IMR-90 (cell line): ENCODE measurements around the gene LONP2. TPM values are rescaled to one million over a fixed set of nuclear protein-coding genes. Genes with fewer than 3 reads are reported as not detected.

ENCODE experiments used
- ATAC-seq: fragments of 200-7000 bp; cut with Tn5 transposase; 2 replicates; pipeline ENCODE4 v1.9.1; 2020; ENCODE audit warnings: low read depth, mild to moderate bottlenecking, moderate library complexity
- BruUV-seq: library from RNA; stranded (reverse); fragments of 400-500 nt; replicated peaks from 2 replicates; lab custom pipeline; 2021; lab: Mats Ljungman, UMichigan
- CTCF ChIA-PET: fragments of 300-600 bp; formaldehyde crosslinking; extraction: SDS; loops from one replicate; lab custom pipeline; 2021; ENCODE audit warnings: antibody characterized with exemption; lab: Yijun Ruan, JAX
- POLR2A ChIA-PET: fragments of 300-600 bp; sonication (Branson Sonifier 250); formaldehyde crosslinking; loops from one replicate; lab custom pipeline; 2022; ENCODE audit warnings: antibody characterized with exemption; ENCODE audit not compliant: unreplicated experiment; lab: Charles Lee
- DNase-seq: peaks from one replicate; pipeline ENCODE4 v3.0.0; 2013
- H2AFZ ChIP-seq: replicated peaks from 2 replicates; pipeline ENCODE3; 2013; ENCODE audit warnings: low read length, mild to moderate bottlenecking; ENCODE audit not compliant: poor library complexity
- H2AK5ac ChIP-seq: 2 replicates; pipeline ENCODE4 v1.6.1; 2013; ENCODE audit warnings: low read depth, low read length, inconsistent platforms
- H2AK9ac ChIP-seq: replicated peaks from 2 replicates; pipeline ENCODE3; 2013; ENCODE audit warnings: mild to moderate bottlenecking, low read depth, low read length, moderate library complexity; ENCODE audit not compliant: poor library complexity
- H2BK120ac ChIP-seq: 2 replicates; pipeline ENCODE4 v1.6.1; 2013; ENCODE audit warnings: low read depth, low read length, inconsistent platforms
- H2BK15ac ChIP-seq: 3 replicates; pipeline ENCODE4 v1.6.1; 2013; ENCODE audit warnings: low read depth, low read length, inconsistent platforms
- H2BK20ac ChIP-seq: 2 replicates; pipeline ENCODE4 v1.6.1; 2013; ENCODE audit warnings: low read depth, mild to moderate bottlenecking, inconsistent platforms, low read length, moderate library complexity
- H2BK5ac ChIP-seq: 2 replicates; pipeline ENCODE4 v1.6.1; 2013; ENCODE audit warnings: mild to moderate bottlenecking, low read depth, low read length, inconsistent platforms; ENCODE audit not compliant: poor library complexity, severe bottlenecking
- H3K14ac ChIP-seq: replicated peaks from 2 replicates; pipeline ENCODE4 v1.6.1; 2013; ENCODE audit warnings: low read depth, low read length, inconsistent platforms
- H3K18ac ChIP-seq: 2 replicates; pipeline ENCODE4 v1.6.1; 2013; ENCODE audit warnings: low read depth, low read length, control low read depth
- H3K23ac ChIP-seq: 2 replicates; pipeline ENCODE4 v1.6.1; 2013; ENCODE audit warnings: low read depth, low read length, inconsistent platforms
- H3K27ac ChIP-seq: 2 replicates; pipeline ENCODE4 v1.5.1; 2013; ENCODE audit warnings: mild to moderate bottlenecking, control low read depth, low read length; ENCODE audit not compliant: insufficient read depth
- H3K27me3 ChIP-seq: 2 replicates; pipeline ENCODE4 v1.6.1; 2013; ENCODE audit warnings: low read length; ENCODE audit not compliant: control insufficient read depth, insufficient read depth
- H3K36me3 ChIP-seq: 2 replicates; pipeline ENCODE4 v1.6.1; 2013; ENCODE audit warnings: low read length, mixed read lengths; ENCODE audit not compliant: control insufficient read depth, insufficient read depth
- H3K4ac ChIP-seq: 2 replicates; pipeline ENCODE4 v1.6.1; 2013; ENCODE audit warnings: low read depth, low read length, inconsistent platforms
- H3K4me1 ChIP-seq: 2 replicates; pipeline ENCODE4 v1.6.1; 2013; ENCODE audit warnings: low read length, mixed read lengths; ENCODE audit not compliant: control insufficient read depth, insufficient read depth
- H3K4me2 ChIP-seq: 2 replicates; pipeline ENCODE4 v1.6.1; 2013; ENCODE audit warnings: low read depth, mild to moderate bottlenecking, control low read depth, low read length, moderate library complexity
- H3K4me3 ChIP-seq: 2 replicates; pipeline ENCODE4 v1.5.1; 2013; ENCODE audit warnings: low read depth, mild to moderate bottlenecking, control low read depth, low read length, moderate library complexity; ENCODE audit not compliant: insufficient read depth
- H3K56ac ChIP-seq: 2 replicates; pipeline ENCODE4 v1.6.1; 2013; ENCODE audit warnings: low read length, inconsistent platforms; ENCODE audit not compliant: insufficient read depth; ENCODE audit errors: extremely low read depth
- H3K79me1 ChIP-seq, 2 experiments: 2 replicates each; pipeline ENCODE4 v1.6.1; 2013; ENCODE audit warnings: low read length in 2 of 2, inconsistent platforms in 1 of 2, low read depth in 1 of 2
- H3K9ac ChIP-seq: 2 replicates; pipeline ENCODE4 v1.6.1; 2013; ENCODE audit warnings: low read depth, low read length, control low read depth
- H3K9me1 ChIP-seq: 2 replicates; pipeline ENCODE4 v1.6.1; 2013; ENCODE audit warnings: low read length, inconsistent platforms; ENCODE audit not compliant: insufficient read depth
- H3K9me3 ChIP-seq: 2 replicates; pipeline ENCODE4 v1.6.1; 2013; ENCODE audit warnings: low read length; ENCODE audit not compliant: control insufficient read depth, insufficient read depth
- H4K20me1 ChIP-seq: 2 replicates; pipeline ENCODE4 v1.6.1; 2013; ENCODE audit warnings: low read length, inconsistent platforms; ENCODE audit not compliant: insufficient read depth
- H4K5ac ChIP-seq: 2 replicates; pipeline ENCODE4 v1.6.1; 2013; ENCODE audit warnings: mild to moderate bottlenecking, low read depth, low read length, control low read depth
- H4K8ac ChIP-seq, 2 experiments: 2 replicates each; pipeline ENCODE4 v1.6.1; 2013; ENCODE audit warnings: low read depth in 2 of 2, low read length in 2 of 2, control low read depth in 1 of 2, inconsistent platforms in 1 of 2
- H4K91ac ChIP-seq: 2 replicates; pipeline ENCODE4 v1.6.1; 2013; ENCODE audit warnings: low read depth, low read length, inconsistent platforms; ENCODE audit not compliant: insufficient read depth
- CEBPB ChIP-seq: IDR thresholded peaks from 2 replicates; pipeline ENCODE4 v1.6.1; 2012; ENCODE audit warnings: low read depth, low read length, improper control_type of control experiment
- MAFK ChIP-seq: IDR thresholded peaks from 2 replicates; pipeline ENCODE4 v1.6.1; 2012; ENCODE audit warnings: low read depth, low read length, improper control_type of control experiment
- POLR2A ChIP-seq: IDR thresholded peaks from 2 replicates; pipeline ENCODE4 v1.6.1; 2012; ENCODE audit warnings: mild to moderate bottlenecking, low read depth, low read length
- WGBS, 2 experiments: methylation state at CpG; one replicate each; pipeline versions ENCODE4 v1.1.5 to v1.1.7; 2013; ENCODE audit warnings: missing lambda C conversion rate in 2 of 2; ENCODE audit not compliant: insufficient read length in 1 of 2; ENCODE audit errors: extremely low coverage in 2 of 2; 5-methylcytosine and 5-hydroxymethylcytosine counted together
- dilution Hi-C: fragments of 300-500 bp; cut with HindIII; formaldehyde crosslinking; loops from one replicate; pipeline ENCODE4 v1.14.3; 2018; ENCODE audit warnings: low sequenced_read_pairs; ENCODE audit not compliant: unreplicated experiment
- in situ Hi-C: fragments of 300-500 bp; cut with MboI; formaldehyde crosslinking; loops from 3 replicates; pipeline ENCODE4 v1.14.3; 2019; ENCODE audit warnings: low sequenced_read_pairs, inconsistent platforms, mixed read lengths
- intact Hi-C: fragments of 100-400 bp; cut with micrococcal nuclease; formaldehyde crosslinking; loops from 2 replicates; pipeline ENCODE4 v1.10.0; 2022
- polyA plus RNA-seq, 3 experiments: library from polyadenylated mRNA; depleted of rRNA; stranded (reverse); fragments of >200 nt; gene quantifications; 2 replicates each; pipeline ENCODE4 v1.2.3, GENCODE V29; 2012; ENCODE audit warnings: low replicate concordance in 1 of 3
- total RNA-seq: library from RNA; depleted of rRNA; stranded (reverse); fragments of >200 nt; gene quantifications from 2 replicates; pipeline ENCODE4 v1.2.3, GENCODE V29; 2012

LONP2 gene
- total and polyA plus RNA-seq, 2 of the 4 experiments (the other 2 are of a cell fraction) = 31.5 to 90.9 TPM

DNA sequence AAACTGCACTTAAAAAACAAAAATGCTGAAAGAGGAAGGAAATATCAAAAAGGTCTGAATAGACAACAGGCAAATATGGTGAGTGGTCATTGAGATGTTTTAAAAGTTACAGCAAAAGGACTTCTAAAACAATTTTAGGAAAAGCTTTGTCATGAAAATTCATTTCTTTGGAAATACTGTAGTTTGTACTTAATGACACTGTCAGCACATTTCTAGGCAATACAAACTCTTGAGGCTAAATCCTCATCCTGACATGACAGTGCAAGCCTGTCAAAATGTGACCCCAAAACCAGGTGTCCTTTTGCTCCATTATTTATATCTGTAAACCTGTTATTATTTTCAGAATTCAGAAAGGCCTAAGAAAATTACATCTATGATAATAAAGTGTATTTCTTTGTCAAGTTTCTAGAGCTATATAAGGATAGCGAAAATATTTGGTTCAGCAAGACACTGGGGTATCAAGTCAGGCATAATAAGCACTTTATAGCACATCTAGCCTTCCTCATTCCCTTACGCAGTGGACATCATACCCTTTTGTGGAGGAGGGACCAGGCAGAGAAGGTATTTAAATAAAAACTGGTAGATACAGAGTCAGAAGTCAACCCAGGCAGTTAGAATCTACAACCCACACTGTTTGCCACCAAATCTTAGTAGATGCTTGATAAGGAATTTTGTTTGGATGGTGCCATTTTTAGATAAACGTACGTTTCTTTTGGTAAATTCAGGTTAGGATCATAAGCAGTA, 112.7 kb downstream of the LONP2 start:
- intact Hi-C loops (no loop called here), dilution Hi-C loops (no loop called here), in situ Hi-C loops (no loop called here)
- Histone ChIP-seq H3K27me3 (no peaks in the 10 kb centered on the region), H3K14ac (no peak overlapping the region), H2AFZ (no peak overlapping the region), H4K5ac (no peak overlapping the region), H4K91ac (no peak overlapping the region), H3K56ac (no peak overlapping the region; the same call in 1 of the 2 replicates), H3K9me3 (no peaks in the 10 kb centered on the region), H3K9me1 (peaks cover 13% of the 10 kb centered on the region), H3K9ac (no peak overlapping the region), H3K4me3 (no peak overlapping the region), H2AK9ac (no peak overlapping the region), H2BK20ac (no peak overlapping the region), H4K8ac (no peak overlapping the region), H3K4ac (no peak overlapping the region), H3K18ac (no peak overlapping the region), H3K23ac (no peak overlapping the region), H2BK120ac (no peak overlapping the region), H2BK15ac (no peak overlapping the region), H3K27ac (no peak overlapping the region), H3K4me1 (no peaks in the 10 kb centered on the region), H3K4me2 (no peak overlapping the region), H2BK5ac (no peak overlapping the region), H2AK5ac (no peak overlapping the region), H3K79me1 (peaks cover 35 to 74% of the 10 kb centered on the region in 2 experiments), H3K36me3 (peaks cover 22% of the 10 kb centered on the region), H4K20me1 (peaks cover 17% of the 10 kb centered on the region; the same call in 1 of the 2 replicates)
- TF ChIP-seq MAFK (peak; percentile 69), POLR2A (no peak), CEBPB (no peak)
- POLR2A ChIA-PET = no interaction called here
- ATAC-seq (no peak), DNase-seq (no peak)
- CTCF ChIA-PET = interaction anchor here (0.6 to 3.8 kb wide), 2 partner anchors 39 to 267 kb away, joined by 5 to 28 read pairs; no protein-coding TSS in a partner anchor
- no CpG with 5 or more reads among the region's 4 CpGs for WGBS, 2 experiments
- no TSS peak for BruUV-seq
